ENCODE measurements around the gene DDX27.
A peak's percentile ranks its signal among the peaks of the same experiment; 100 is the strongest.
"Not testable (repeated sequence)": the region's sequence is repeated elsewhere in the genome, so short reads cannot be mapped to it uniquely, and the experiment has no call there.

DDX27 gene

GRCh38 chr20:49219091-49219923, at the start of gene DDX27:
Gene DDX27, plus strand, starts transcription at chr20:49219416. Its CDS starts 33 bp downstream, at chr20:49219449.
- peak; percentile 98 for DNase-seq

DNA sequence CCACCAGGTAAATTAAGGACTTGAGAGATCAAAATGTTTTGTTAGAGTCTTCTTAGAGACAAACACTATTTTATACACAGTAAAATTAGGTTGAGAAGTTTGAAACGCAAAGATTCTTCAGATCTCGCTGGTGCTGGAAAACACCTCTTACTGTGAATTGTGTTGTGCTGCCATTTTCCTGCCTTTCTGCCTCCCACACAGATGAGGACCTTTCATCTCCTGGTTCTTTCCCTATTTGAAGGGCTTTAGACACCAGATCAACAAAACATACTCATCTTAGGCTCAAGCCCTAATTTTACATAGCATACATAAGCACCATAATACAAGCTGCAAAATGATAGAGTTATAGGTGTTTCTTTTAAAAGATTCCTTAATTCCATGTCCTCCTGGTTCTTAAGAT, 49.7 kb upstream of the DDX27 start:
- no peak for DNase-seq

DNA sequence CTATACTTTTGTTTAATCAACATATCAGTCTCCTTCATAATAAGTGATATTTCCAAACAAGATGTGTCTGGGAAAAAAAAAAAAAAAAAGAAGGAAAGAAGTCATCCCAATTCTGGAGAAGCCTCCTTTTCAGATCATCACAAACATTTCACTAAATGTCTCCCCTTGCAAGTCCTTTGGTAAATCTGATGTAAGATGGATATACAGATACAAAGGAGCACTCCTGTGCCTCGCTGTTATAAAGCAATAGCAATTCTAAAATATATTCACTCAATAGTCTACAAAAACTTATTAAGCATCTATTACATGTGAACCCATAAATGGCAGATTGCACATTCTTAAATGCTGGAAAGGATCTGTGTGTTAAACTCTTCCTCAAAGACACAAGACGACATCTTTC, 48.5 kb upstream of the DDX27 start:
- no peak for DNase-seq

DNA sequence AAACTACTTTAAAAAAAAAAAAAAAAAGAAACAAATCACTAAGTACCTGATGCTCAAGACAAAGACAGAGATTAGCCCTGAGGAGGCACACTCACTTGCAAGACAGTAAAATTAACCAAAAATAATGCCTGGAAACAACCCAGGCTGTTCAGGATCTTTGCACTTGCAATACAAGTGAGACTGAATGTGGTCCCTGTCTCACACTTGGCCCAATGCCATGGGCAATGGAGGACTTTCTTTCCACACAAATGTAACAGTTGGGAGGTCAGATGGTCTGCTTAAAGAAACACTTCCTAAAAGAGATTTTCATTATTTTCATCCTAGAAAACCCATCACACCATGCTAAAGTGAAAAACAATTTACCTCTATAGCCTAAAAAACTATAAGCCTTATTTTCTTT, 47.3 kb upstream of the DDX27 start:
- DNase-seq: peak; percentile 31

DNA sequence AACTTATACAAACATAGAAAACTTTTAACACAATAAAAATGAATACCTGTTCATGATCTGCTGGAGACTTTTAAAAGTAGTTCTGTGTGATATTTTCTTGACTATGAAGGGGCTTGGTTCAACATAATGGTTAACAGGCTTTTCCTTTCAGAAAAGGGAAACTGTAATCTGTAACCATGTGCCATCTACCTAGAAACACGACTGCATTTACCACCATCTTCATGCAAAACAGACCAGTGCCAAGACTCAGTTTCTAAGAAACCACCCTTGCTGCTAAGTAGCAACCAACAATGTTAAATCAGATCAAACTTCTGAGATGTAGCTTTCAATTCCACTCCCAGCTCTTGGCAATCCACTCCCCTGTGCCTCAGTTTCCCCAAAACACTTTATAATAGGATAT, 46.8 kb upstream of the DDX27 start:
- no peak for DNase-seq

- DNase-seq: no peak
Observed at GRCh38 chr20:49174183-49174582, 45.0 kb upstream of the DDX27 start.

DNA sequence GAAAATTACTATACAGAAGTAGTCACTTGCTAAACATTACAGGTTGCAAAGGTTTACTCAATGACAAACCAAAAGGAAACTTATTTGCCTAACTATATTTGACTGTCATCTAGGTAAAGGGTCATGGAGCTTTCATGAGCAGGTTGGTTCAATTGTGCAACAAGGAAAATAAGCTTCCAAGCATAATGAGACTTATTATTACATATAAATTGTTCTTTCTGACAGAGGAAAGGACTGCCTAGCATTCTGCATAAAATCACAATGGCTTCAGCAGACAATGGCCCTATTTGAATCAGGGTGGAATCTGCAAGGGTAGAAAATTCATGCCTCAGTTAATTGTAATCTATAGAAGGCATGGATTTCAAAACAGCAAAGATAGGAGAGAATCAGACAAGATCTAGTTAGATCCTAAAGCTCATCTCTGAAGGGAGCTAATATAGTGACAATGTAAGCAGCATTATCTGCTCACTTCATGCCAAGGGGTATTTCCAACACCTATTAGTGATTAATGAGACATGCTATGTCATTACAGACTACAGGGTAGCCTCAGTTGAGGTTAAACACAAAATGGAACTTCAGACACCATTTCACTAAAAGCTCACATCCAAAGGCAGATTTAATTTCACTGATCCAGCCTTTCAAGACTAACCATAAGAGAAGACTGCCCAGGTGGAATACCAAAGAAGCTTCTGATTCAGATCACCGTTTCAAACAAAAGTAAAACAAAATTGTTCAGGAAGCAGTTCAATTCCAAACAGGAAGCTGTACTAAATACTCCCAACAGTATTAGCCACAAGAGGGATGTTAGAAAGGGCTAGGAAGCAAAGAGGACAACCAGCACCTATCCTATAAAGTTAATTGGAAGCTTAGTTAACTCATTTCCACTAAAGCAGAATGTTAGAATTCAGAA, 39.6 kb upstream of the DDX27 start:
- DNase-seq: no peak

GRCh38 chr20:49181265-49181877, 37.8 kb upstream of the DDX27 start:
- no peak for DNase-seq

DNA sequence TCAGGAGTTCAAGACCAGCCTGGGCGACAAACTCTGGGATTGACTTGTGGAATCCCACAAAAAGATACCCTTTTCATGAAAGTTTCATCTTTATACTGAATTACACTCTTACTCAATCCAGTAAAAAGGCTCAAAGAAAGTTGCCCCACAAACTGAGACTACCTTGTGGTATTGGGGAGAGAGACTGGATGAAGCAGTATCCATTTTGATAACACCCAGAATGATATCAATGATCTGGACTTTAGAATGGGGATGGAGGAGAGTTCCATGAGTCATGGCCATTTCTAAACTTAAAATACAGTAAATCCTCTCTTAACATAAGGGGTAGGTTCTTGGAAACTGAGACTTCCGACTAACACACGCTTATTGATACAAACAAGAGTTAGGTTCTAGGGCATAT, 35.8 kb upstream of the DDX27 start:
- DNase-seq: no peak

GRCh38 chr20:49184084-49184501, 35.1 kb upstream of the DDX27 start:
- DNase-seq: not testable (repeated sequence)

DNA sequence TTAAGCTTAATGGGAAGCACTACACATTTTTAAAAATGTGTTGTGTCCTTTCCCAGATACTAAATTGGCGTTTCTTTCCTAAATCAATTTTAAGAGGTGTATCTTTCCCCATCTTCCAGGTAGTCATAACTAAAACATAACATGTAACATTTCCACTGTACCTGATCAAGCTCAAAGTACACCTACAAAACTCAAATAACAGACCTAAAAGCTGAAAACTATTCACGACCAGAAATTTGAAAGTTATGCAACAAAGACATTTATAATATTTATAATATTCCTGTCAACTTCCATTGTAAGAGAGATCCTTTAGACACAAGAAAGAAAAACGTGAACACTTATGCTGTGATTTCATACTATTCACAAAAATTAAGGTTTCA, 34.5 kb upstream of the DDX27 start:
- no peak for DNase-seq

DNA sequence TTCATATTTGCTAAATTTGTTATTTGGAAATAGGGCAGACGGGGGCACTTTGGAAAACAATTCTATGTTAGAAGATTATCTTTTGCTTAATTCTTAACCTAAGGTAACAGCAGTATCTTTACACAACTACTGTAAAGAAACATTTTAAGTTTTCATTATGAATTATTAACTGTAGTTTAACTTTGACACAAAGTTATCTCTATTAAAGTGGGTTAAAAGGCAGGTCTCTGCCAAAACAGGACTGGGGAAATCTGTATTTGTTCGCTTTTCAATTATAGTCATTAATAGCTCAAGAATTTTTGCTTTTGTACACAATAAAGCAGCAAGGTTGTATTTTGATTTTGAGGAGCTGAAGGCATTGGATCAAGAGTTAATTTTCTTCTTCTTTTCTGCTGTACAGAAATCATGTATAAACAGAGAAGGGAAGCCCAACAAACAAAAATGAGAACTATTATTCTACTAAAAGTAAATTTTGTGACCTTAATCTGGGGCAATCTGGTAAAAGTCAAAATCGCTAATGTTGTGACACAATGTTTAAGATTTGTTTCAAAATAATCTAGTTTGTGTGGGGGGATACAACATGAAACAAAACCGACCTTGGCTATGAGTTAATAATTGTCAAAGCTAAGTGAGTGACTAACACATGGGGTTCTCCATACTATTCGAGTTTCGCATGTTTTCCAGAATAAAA, 34.0 kb upstream of the DDX27 start:
- no peak for DNase-seq

DNA sequence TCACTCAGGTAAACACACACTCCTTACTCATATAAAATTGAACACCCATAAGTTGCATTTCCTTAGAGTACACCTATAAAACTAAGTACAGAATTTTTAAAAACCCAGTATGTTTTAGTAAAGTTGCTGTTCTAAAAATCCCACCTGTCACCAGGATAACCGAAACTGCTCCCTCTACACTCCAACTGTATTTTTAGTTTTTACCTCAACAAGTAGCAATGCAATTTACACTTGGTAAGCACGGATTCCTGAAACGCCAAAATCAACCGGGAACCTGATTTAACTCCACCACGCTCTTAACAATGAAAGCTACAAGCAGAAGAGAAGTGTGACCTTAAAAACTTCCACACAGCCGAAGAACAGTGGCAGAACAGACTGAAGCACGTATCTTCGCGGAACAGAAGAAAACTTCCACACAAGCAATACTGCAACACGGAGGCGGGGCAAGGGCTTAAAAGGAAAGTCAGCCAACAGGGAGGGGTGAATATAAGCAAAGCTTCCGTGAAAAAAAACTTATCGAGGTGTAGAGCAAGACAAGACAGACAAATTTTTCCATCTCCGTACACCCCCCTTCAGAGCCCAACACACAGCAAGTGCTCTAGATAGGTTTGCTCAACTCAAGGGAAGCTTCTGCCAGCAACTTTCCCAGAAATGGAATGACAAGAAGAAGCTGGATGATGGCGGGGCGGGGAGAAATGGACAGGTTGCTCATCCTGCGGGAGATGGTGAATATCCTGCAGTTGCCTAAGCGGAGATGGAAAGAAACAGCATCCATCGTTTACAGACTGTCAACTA, 32.5 kb upstream of the DDX27 start:
- peak; percentile 66 for DNase-seq

DNA sequence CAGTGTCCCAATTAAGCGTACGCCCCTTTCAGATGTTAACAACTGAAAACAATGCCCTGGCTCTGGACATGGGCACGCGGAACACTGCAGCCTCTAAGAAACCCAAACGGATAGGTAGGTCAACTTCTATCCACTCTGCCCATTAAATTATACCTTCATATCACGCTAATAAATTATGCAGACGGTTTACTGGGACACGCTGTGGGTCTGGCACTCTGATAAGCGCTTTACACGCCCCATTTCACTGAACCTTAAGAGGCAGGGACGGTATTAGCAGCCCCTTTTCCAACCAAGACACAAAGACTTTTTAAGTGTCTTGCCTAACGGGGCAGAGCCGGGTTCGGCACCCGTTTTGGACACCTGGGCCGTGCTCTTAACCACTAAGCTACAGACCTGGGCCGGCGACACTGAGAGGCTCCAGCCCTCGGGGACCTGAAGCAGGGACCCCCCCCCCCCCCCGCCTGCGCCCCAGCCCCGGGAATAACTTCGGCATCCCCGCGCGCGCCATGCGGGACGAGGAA, 31.8 kb upstream of the DDX27 start:
- peak; percentile 40 for DNase-seq

DNA sequence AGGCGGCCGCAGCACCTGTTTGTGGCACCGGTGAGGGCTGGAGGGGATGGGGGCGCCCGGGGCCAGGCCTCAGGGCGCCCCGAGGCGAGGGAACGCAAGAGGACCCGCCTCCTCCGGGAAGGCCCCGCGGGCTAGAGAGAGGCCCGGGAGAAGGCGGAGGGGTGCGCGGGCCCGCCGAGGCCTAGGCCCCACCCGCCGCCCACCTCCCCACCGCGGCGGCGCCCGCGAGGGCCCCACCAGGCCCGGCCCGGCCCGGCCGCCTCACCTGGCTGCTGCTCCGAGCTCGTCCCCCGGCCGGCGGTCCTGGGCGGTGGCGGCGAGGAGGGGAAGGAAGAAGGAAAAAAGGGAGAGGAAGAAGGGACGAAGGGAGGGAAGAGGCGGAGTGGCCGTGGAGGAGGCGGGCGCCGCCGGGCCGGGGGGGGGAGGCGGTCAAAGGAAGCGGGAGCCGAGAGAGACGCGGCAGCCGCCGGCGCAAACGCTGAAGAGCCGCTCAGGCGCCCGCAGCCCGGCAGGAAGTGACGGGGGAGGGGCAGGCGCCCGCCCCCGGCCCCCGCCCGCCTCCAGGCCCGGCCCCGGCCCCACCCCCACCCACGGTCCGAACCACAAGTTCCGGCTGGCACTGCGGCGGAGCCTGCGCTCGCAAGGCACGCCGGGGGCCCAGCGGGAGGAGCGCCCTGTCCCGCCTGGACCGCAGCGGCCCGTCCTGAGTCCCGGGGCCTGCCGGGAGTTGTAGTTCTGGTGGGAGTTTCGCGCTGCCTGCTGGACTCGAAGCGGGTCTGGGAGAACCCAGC, 31.2 kb upstream of the DDX27 start, which contains the start of gene STAU1:
Gene STAU1 (minus strand): TSS at position 484 of the 791 bp plus-strand sequence. CDS start 22,133 bp downstream, outside the sequence.
- peak; percentile 98 for DNase-seq

DNA sequence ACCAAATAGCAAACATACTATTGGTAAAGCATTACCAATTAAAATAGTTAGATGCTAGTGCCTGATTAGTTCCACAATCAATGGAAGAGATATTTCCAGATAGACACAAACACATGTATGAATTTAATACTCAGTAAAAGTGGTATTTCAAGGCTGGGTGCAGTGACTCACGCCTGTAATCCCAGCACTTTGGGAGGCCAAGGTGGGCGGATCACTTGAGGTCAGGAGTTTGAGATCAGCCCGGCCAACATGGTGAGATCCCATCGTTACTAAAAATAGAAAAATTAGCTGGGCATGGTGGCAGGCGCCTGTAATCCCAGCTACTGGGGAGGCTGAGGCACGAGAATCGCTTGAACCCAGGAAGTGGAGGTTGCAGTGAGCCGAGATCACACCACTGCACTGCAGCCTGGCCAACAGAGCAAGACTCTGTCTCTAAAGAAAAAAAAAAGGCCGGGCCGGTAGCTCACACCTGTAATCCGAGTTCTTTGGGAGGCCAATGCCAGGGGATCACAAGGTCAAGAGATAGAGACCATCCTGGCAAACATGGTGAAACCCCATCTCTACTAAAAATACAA, 26.2 kb upstream of the DDX27 start:
- not testable (repeated sequence) for DNase-seq

DNA sequence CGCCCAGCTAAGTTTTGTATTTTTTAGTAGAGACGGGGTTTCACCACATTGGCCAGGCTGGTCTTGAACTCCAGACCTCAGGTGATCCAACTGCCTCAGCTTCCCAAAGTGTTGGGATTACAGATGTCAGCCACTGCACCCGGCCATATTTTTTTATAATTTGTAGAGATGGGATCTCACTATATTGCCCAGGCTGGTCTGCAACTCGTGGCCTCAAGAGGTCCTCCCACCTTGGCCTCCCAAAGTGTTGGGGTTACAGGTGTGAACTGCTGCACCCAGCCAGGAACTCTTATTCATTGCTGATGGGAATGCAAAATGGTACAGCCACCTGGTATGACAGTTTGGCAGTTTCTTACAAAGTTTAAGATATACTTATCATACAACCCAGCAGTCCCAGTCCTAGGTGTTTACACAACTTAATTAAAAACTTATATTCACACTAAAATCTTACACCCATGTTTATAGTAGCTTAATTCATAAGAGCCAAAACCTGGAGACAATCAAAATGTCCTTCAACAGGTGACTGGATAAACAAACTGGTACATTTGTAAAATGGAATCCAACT, 19.4 kb upstream of the DDX27 start:
- no peak for DNase-seq

- DNase-seq: no peak
Observed at GRCh38 chr20:49203011-49203410, 16.2 kb upstream of the DDX27 start.

DNA sequence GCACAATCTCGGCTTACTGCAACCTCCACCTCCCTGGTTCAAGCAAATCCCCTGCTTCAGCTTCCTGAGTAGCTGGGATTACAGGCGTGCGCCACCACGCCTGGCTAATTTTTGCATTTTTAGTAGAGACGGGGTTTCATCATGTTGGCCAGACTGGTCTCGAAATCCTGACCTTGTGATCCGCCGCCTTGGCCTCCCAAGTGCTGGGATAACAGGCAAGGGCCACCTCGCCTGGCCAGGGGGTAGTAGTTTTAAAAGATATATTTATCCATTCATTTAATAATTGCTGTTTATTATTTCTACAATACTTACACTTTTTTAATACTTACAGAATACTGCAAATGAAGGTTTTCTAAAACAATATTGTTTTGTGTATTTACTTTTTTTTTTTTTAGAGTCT, 15.5 kb upstream of the DDX27 start:
- DNase-seq: no peak

- no peak for DNase-seq
Observed at GRCh38 chr20:49207076-49207475, 12.1 kb upstream of the DDX27 start.
